GM08714 (cell line): ENCODE measurements around the gene NUDT6.
"Not testable (repeated sequence)": the region's sequence is repeated elsewhere in the genome, so short reads cannot be mapped to it uniquely, and the experiment has no call there.

Experiments used
- H3K4me3 ChIP-seq: fragments of 200-500 bp; sonication (Bioruptor generic); 2 replicates; pipeline ENCODE4 v1.5.1; 2014; ENCODE audit warnings: mild to moderate bottlenecking, low read length, inconsistent platforms
- ZNF274 ChIP-seq: IDR thresholded peaks from 2 replicates; pipeline ENCODE4 v1.6.1; 2012; ENCODE audit warnings: mild to moderate bottlenecking, low read depth, low read length

The NUDT6 gene

DNA sequence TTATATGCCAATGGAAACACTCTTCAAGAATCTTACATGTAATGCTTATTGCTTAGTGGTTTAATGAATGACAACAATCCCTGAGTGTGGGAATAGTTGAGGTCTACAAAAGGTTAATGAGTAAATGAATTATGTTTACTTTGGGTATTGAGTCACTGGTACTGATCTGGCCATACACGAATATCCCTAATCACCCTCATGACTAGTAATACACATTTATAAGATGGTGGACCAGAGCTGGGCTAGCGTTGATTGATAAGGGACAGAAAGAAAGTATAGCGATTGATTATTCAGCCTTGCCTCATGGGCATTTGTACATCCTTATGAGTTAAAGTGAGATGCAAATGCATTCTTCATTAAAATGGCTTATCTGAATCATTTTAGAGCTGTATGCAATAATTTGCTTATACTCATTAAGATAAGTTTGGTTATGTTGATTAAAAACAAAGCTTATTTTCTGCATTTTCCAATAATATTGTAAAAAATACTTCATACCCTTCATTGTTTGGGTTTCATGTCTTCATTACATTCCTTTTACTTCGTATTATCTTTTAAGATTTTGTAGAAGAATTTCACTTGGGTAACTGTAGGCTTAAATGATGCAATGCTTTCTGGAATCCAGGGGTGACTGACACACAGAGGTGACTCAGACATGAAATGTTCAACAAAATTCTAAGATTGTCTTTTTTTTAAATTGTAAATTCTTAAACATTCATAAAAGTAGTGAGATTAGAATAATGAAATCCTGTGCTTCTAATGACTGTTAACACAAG is 48.4 kb downstream of the NUDT6 start:
- no peak overlapping the region for H3K4me3 ChIP-seq

GRCh38 chr4:122873146-122873545 is 49.3 kb downstream of the NUDT6 start:
- TF ChIP-seq ZNF274, result no peak
- H3K4me3 ChIP-seq, result no peak overlapping the region

More for the DNA sequence above, 48.4 kb downstream of the NUDT6 start:
- no peak for TF ChIP-seq ZNF274

DNA sequence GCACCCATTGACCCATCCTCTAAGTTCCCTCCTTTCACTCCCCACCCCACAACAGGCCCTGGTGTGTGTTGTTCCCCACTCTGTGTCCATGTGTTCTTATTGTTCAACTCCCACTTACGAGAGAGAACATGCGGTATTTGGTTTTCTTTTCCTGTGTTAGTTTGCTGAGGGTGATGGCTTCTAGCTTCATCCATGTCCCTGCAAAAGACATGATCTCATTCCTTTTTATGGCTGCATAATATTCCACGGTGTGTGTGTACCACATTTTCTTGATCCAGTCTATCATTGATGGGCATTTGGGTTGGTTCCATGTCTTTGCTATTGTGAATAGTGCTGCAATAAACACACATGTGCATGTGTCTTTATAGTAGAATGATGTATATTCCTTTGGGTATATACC is 54.2 kb downstream of the NUDT6 start:
- not testable (repeated sequence) for H3K4me3 ChIP-seq

DNA sequence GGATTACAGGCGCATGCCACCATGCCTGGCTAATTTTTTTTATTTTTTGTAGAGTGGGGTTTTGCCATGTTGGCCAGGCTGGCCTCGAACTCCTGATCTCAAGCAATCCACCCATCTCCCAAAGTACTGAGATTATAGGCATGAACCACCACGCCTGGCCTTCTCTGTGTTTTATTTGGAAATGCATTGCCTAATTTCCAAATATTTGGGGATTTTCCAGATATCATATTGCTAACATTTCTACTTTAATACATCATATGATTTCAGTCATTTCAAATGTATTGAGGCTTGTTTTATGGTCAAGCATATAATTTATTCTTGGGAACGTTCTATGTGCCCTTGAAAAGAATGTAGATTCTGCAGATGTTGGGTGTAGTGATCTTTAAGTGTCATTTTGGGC is 57.0 kb downstream of the NUDT6 start:
- no peak overlapping the region for H3K4me3 ChIP-seq
- TF ChIP-seq ZNF274, result no peak

DNA sequence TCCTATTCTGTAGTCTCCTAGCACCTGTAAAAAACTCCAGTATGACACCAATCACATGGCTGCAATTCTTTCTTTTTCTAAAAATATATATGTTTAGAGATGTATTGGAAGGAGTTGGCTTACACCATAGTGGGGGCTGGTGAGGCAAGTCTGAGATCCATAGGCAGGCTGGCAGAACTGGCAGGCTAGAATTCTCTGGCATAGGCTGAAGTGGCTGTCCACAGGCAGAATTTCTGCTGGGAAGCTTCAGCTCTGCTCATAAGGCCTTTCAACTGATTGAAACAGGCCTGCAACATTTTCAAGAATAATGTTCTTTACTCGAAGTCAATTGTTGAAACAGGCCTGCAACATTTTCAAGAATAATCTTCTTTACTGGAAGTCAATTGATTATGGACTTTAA is 58.8 kb downstream of the NUDT6 start:
- TF ChIP-seq ZNF274, result no peak
- H3K4me3 ChIP-seq, result no peak overlapping the region

- TF ChIP-seq ZNF274, result no peak
- H3K4me3 ChIP-seq, result no peak overlapping the region
Measured at GRCh38 chr4:122861172-122861943, 61.0 kb downstream of the NUDT6 start.

GRCh38 chr4:122858705-122859104 is 63.7 kb downstream of the NUDT6 start:
- TF ChIP-seq ZNF274, result no peak
- H3K4me3 ChIP-seq, result no peak overlapping the region

DNA sequence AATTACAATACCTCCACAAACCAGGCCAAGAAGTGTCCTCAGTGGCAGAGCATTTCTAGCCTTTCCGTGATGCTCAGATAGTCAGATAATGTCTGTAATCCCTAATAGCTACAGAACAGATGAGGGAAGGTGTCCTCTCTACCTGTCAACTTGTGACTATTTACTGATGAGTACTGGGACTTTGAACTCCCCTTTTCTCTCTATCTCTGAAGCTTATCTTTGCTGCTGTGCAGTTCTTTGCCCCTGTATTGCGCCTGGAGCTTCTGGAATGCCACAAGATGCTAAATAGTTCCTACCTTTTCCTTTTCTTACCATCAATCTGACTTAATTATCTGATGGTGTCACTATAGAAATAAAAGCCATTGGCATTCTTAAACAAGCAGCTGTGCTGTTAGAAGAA is 65.2 kb downstream of the NUDT6 start:
- no peak for TF ChIP-seq ZNF274
- H3K4me3 ChIP-seq, result no peak overlapping the region

GRCh38 chr4:122855353-122855890 is 67.0 kb downstream of the NUDT6 start:
- H3K4me3 ChIP-seq, result no peak overlapping the region
- TF ChIP-seq ZNF274, result no peak

- TF ChIP-seq ZNF274, result no peak
- no peak overlapping the region for H3K4me3 ChIP-seq
Measured at GRCh38 chr4:122854447-122855352, 67.7 kb downstream of the NUDT6 start.

- TF ChIP-seq ZNF274, result no peak
- no peak overlapping the region for H3K4me3 ChIP-seq
Measured at GRCh38 chr4:122851568-122851967, 70.8 kb downstream of the NUDT6 start.

- not testable (repeated sequence) for H3K4me3 ChIP-seq
Measured at GRCh38 chr4:122849789-122850188, 72.6 kb downstream of the NUDT6 start.

DNA sequence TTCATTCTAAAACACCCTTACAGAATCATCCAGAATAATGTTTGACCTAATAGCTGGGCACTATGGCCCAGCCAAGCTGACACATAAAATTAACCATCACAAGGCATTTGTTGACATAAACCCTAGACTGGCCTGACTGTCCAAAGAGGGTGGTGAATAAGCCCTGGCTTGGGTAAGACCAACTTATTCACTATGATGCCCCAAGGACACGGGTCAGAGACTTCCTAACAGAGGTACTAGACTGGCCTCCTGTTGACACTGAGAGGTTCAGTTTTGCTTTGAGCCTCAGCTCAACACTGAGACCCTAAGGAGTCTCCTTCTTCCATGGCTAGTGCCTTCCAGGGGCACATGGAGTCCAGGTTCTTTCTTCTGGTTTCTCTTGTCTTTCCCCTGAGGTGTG is 74.5 kb downstream of the NUDT6 start:
- no peak for TF ChIP-seq ZNF274
- H3K4me3 ChIP-seq, result no peak overlapping the region

GRCh38 chr4:122845760-122846159 is 76.6 kb downstream of the NUDT6 start:
- H3K4me3 ChIP-seq, result no peak overlapping the region
- no peak for TF ChIP-seq ZNF274
